G401 (cell line): ENCODE measurements around the gene SLC9A3. TPM values are rescaled to one million over a fixed set of nuclear protein-coding genes. Genes with fewer than 3 reads are reported as not detected.

Experiments
- DNase-seq: peaks from one replicate; pipeline ENCODE4 v3.0.0-alpha.2; 2015; ENCODE audit warnings: low spot score
- in situ Hi-C: cut with HindIII; loops from 2 replicates; pipeline ENCODE4 v1.10.0; 2016; ENCODE audit warnings: low sequenced_read_pairs, mixed read lengths
- total RNA-seq: library from RNA; depleted of rRNA; stranded (reverse); fragments of >200 nt; shearing (Covaris generic); gene quantifications from 2 replicates; pipeline ENCODE4 v1.2.3, GENCODE V29; 2014

The SLC9A3 gene
- total RNA-seq, 1 experiment from 2014 or later: 5.1 TPM

- DNase-seq: no peak
Observed at GRCh38 chr5:441996-442334, 82.3 kb downstream of the SLC9A3 start.

DNA sequence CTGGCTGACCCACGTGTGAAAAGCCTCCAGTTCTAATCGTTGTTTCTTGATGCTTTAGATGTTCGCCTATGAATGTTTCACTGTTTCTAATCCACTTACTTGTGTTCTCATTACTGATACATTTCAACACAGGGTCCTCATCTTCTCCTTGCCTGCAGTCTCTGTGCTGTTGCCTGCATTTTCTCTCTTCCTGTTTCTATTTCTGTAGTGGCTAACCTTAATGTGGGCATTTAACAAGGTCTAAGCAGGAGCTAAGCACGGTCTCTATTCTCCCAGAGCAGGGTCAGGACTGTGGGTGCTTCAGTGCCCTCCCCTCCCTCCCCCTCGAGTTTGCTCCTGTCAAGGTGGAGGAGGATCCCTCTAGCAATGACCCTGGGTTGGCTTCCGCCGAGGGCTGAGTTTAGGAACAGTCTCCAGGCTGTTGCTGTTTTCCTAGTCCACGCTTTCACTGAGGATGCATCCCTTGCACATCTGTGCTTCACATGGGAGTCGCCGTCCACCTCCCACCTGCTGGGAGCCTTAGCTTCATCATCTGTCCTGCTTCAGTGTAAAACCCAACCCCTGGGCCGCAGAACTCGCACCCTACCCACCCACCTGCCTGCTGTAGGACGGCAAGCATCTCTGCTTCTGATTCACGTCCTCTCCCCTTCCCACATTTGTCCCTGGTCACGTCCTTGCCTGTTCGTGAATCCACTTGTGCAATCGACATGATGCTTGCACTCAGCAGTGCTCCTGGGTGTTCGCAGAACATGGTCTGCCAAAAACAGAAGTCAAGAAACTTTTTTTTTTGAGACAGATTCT, 83.6 kb downstream of the SLC9A3 start:
- DNase-seq: no peak

More at GRCh38 chr5:441996-442334, 82.3 kb downstream of the SLC9A3 start:
- in situ Hi-C loops: no loop called here

GRCh38 chr5:439636-440035, 84.6 kb downstream of the SLC9A3 start:
- in situ Hi-C loops: no loop called here
- DNase-seq: no peak

More for the DNA sequence above, 83.6 kb downstream of the SLC9A3 start:
- in situ Hi-C loops: no loop called here

GRCh38 chr5:439181-439580, 85.1 kb downstream of the SLC9A3 start:
- in situ Hi-C loops: no loop called here

DNA sequence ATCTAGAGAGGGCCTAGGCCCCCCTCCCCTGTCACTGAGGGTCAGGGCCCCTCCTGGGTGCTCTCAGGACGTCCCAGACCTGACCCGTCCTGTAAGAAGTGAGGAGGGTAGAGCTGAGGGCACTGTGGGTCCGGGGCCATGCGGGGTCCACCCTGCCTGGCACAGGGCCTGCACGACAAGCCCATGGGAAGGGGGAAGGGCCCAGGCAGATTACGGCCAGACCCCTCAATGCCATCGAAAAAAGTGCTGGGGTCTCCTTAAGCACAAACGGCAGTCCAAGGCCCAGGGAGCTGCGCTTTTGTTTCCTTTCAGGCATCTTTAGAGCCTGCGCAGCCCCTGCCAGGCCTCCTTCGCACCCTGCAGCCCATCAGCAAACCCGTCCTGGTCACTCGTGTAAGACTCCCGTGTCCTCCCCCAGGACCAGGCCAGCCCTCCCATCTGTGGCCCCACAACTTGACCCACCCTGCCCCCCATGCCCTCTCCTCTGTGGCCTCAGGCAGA, 85.7 kb downstream of the SLC9A3 start:
- no peak for DNase-seq
- in situ Hi-C loops: no loop called here

More at GRCh38 chr5:439181-439580, 85.1 kb downstream of the SLC9A3 start:
- DNase-seq: no peak

- in situ Hi-C loops: no loop called here
- no peak for DNase-seq
Observed at GRCh38 chr5:437281-437771, 86.9 kb downstream of the SLC9A3 start.

GRCh38 chr5:436641-436975, 87.6 kb downstream of the SLC9A3 start:
- in situ Hi-C loops: no loop called here
- no peak for DNase-seq

DNA sequence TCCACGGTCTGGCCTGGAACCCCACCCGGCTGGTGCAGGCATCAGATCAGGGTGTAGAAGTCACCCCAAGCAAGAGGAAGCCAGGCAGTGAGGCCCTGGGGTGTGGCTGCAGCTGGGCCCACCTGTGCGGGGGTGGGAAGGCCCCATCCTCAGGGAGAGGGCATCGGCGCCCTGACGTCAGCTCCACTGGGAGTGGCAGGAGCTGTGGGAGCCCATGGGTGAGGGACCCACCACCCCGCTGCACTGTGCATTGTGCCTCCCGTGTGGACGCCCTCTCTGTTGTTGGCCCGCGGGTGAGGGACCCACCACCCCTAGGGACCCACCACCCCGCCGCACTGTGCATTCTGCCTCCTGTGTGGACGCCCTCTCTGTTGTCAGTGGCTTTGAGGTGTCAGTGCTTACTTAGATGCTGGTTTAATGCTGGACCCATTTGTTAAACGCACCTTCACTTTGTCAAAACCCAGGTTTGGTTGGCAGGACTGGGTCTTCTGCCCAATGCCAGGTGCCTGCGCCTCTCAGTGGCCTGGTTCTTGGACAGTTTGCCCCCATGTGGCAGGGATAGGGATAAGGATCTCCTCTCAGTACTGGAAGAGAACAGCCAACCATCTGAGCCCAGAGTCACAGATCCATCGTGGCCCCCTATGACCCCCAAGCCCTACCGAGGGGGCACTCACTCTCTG, 88.1 kb downstream of the SLC9A3 start:
- in situ Hi-C loops: no loop called here
- no peak for DNase-seq

GRCh38 chr5:435156-435790, 89.0 kb downstream of the SLC9A3 start:
- in situ Hi-C loops: no loop called here
- no peak for DNase-seq

- in situ Hi-C loops: no loop called here
- no peak for DNase-seq
Observed at GRCh38 chr5:434443-435146, 89.7 kb downstream of the SLC9A3 start.

GRCh38 chr5:433836-434235, 90.4 kb downstream of the SLC9A3 start:
- DNase-seq: no peak
- in situ Hi-C loops: no loop called here

- in situ Hi-C loops: no loop called here
Observed at GRCh38 chr5:432928-433791, 91.1 kb downstream of the SLC9A3 start.

GRCh38 chr5:432201-432927, 91.9 kb downstream of the SLC9A3 start:
- in situ Hi-C loops: no loop called here
- no peak for DNase-seq

More at GRCh38 chr5:432928-433791, 91.1 kb downstream of the SLC9A3 start:
- no peak for DNase-seq

DNA sequence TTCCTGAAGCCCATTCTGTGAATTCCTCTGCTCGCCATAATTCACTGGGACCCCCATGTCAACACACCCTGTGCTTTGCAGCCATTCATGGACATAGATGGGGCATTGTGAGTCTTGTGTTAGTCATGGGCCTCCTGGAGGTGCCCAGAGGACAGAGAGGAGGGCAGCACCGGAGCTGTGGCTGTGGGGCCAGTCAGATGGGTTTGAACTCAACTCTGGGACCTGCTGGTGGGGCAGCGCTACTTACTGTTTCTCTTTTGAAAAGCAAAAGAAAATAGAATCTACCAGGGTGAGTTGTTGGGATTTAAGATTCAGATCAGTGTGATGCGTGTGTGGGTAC, 92.6 kb downstream of the SLC9A3 start:
- DNase-seq: no peak
- in situ Hi-C loops: no loop called here

DNA sequence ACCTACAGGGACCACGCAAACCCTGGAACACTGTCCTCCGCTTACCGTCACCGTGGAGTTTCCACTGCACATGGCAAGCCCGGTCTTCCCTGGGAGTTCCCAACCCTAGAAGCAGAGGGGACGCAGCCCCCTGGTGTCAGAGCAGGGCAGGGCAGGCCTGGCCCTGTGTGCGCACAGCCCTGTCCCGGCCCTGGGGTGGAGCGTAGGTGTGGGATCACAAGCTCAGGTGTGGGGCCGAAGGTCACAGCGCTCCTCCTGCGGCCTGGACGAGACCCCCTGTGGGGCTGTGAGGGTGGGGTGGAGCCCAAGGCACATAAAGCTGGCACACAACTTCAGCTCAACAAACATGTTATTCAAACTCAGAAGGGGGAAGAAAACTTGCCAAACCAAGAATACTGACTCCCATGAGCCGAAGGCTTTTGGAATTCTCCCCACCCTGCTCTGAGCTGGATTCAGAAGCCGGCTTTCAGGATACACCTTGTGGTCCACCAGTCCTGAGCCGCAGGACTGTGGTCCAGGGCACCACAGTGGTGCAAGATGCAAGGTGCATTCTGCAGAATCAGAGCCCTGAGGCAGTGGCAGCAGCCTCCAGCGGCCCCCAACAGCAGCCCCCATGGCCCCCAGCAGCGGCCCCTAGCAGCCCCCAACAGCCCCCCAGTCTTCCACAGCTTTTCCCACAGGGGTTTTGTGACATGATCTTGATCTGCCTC, 93.1 kb downstream of the SLC9A3 start:
- no peak for DNase-seq
- in situ Hi-C loops: no loop called here

- in situ Hi-C loops: no loop called here
- DNase-seq: no peak
Observed at GRCh38 chr5:430214-430925, 93.9 kb downstream of the SLC9A3 start.
